NOMO-1 (cell line): ENCODE data around the gene ARIH2.

Experiments
- DNase-seq, 2 experiments: peaks; one replicate each; lab custom pipeline; 2025; ENCODE audit not compliant: unreplicated experiment in 2 of 2; lab: John Stamatoyannopoulos, UW

ARIH2 gene

GRCh38 chr3:48966876-48967361 is 48.3 kb downstream of the ARIH2 start:
- DNase-seq: no peak

DNA sequence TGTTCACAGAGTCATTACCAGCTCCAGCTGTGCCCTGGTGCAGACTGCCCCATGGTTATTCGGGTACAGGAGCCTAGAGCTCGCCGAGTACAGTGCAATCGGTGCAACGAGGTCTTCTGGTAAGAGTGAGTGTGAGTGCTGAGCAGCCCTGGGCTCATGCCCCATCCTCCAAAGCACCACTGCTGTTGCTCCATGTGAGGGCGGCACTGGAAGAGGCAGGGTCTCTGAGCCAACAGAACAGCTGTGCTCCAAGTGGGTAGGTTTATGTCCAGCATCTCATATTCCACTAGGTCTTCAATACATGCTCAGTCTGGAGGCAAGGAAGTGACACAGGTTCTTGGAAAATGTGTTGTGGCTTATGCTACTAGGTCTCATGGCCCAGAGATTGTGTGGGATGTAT is 51.9 kb downstream of the ARIH2 start:
- DNase-seq: no peak

DNA sequence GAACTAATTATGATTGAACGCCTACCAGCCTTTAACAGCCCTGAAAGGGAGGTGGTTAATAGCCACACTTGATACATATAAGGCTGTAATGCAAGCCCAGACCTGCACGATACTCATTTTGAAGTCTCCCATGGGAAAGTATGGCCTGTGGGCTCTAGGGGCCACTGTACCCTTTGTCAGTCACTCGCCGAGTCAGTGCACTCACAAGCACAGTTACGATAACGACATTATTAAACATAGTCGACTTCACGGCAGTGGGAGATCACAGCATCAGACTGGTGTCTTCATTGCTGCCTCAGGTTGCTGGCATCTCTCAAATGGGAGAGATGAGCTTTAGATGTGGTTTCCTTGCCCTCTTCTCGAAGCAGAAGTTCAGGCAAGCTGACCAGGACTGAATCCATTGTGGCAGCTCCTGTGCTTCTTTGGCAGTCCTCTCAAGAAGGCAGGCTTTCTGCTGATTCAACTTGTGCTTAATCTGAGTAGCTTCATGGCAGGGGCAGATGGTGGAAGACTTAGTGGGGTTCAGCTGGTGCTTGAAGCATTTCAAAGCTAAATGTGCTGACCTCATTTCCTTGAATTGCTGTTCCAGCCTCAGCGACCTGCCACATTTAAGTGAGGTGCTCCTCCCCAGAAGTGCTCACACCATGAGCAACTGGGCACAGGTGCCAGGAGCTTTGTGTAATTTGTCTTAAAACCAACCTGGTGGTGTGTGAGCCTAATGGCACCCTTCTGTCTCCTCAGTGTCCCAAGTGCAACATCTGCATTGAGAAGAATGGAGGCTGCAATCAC is 55.6 kb downstream of the ARIH2 start:
- no peak for DNase-seq

- no peak for DNase-seq
Measured at GRCh38 chr3:48979451-48979850, 60.8 kb downstream of the ARIH2 start.

GRCh38 chr3:48980295-48980694 is 61.7 kb downstream of the ARIH2 start:
- DNase-seq: no peak

- DNase-seq: no peak
Measured at GRCh38 chr3:48982016-48982415, 63.4 kb downstream of the ARIH2 start.

- DNase-seq: no peak
Measured at GRCh38 chr3:48982686-48983085, 64.0 kb downstream of the ARIH2 start.

DNA sequence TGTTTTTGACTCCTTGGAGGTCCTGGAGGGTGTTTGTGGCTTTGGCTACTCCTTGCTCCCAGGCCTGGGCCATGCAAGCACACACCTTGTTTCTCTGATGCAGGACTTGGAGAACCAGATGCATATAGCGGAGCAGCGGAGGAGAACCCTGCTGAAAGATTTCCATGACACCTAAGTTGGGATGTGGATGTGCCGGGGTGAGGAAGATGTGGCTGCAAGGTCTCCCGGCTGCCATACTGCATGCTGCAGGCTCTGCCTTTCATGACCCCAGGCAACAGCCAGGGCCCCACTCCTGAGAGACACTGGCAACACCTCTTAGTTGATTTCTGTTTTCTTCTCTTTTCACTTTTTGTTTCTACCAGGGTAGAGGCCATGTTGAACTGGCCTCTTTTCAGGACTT is 64.5 kb downstream of the ARIH2 start:
- no peak for DNase-seq

- no peak for DNase-seq
Measured at GRCh38 chr3:48984663-48985062, 66.0 kb downstream of the ARIH2 start.

DNA sequence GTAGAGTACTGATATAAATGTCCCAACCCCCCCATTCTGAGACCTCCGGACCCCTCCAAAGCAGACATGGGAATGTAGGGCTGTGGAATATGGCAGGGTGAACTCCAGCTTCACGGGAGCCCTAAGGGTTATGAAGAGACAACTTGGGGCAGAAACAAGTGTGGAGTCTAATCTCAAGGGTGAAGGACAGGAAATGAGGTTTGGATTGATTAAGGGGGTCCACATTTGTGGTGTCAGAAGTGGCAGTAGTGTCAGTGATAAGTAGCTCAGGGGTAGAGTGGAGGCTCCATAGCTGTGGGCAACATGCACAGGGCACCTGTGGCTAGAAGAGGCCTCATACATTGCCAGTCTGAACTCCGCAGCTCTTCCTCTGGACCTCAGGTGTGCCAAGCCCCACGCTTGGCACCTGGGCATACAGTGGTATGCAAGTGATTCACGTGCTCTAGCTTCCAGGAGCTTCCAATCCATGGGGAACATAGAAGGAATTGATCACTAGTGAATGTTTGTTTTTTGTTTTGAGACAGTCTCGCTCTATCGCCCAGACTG is 67.3 kb downstream of the ARIH2 start:
- no peak for DNase-seq

DNA sequence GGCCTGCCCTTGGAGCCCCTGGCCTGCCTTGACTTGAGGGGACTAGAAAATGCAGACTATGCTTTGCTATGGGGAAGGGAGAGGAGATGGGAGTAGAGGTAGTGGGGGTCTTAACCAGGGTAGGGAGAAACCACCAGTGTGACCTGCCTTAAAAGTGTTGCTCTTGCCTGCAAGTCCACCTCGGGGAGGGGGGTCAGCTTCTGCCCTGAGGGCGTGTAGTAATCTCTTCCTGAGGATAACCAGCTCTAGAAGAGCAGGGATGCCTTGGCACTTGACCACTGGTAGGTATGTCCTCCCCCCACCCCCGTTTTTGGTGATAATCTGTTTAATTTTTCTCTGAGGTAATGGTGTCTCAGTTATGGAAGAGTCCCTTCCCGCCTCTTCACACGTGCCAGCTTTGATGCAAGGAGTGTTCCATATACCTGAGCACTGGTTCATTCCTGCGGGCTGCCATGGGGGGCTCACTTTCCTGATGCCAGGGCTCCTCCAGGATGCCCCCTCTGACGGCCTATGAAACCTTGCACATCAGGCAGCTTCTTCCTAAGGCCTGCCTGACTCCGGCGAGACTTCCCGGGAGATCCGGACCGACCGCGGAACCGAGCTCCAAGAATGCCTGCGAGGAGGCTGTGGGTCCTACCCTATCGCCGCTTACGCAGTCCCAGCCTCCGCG is 70.6 kb downstream of the ARIH2 start:
- DNase-seq: no peak

GRCh38 chr3:48989796-48990635 is 71.4 kb downstream of the ARIH2 start, which contains the start of gene P4HTM:
Gene P4HTM, plus strand, starts transcription at chr3:48990241. Its CDS starts 16 bp downstream, at chr3:48990257.
- peak; percentile 71 to 86 for DNase-seq

DNA sequence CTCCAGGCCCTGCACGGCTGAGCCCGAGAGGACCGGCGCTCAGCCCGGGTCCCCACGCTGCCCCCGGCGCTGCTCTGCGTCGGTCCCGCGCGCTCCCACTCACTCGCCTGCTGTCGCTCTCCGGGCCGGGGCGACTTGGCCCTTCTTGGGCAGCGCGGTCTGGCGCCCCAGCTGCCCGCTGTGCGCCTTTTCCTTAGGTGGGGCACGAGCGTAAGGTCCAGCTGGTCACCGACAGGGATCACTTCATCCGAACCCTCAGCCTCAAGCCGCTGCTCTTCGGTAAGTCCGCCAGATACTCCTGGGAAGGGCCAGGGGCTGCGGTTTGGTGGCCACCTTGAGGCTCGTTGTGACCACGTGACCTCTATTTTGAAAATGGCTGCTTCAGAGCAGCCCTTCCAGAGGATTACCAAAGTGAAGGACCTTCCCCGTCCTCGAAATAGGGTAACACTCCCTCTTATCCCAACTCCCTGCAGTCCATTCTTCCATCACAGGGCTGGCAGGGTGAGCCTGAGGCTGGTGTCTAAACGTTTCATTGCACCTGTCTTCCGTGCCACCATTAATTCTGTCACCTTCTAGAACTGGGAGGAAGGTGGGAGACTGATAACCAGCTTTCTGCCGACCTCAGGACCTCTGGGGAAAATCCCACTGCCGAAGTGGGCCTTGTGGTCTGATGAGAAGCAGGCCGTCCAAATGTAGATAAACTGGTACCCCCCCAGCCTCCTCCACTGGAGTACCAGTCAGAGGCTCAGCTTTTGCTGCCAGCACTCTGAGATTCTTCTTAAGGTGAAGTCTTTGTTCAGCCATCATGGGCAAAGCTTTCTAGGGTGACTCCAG is 72.2 kb downstream of the ARIH2 start:
- peak in 1 of 2 experiments; percentile 6 for DNase-seq

GRCh38 chr3:48991851-48992545 is 73.4 kb downstream of the ARIH2 start:
- DNase-seq: no peak

DNA sequence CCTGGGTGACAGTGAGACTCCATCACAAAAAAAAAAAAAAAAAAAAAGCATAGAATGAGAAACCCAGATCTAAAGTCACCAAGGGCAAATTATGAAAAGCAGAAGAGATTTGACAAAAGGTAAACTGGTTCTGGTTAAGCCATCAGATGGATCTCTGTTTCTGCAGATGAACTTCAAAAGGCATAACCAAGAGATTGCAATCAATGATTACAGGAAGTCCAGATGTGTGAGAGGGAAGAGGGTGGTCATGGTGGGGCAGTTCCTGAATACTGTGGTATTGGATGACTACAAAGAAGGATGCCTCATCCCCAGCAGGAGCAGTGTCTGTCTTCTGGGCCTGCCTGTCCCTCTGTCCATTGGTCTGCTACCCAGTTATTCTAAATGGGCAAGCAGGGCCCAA is 75.2 kb downstream of the ARIH2 start:
- DNase-seq: no peak

GRCh38 chr3:48996640-48997039 is 78.0 kb downstream of the ARIH2 start:
- no peak for DNase-seq

- DNase-seq: no peak
Measured at GRCh38 chr3:48997102-48997635, 78.5 kb downstream of the ARIH2 start.

GRCh38 chr3:48997714-48998637 is 79.3 kb downstream of the ARIH2 start:
- DNase-seq: no peak
